Activated CD4-positive, alpha-beta memory T cell treated with anti-CD3 and anti-CD28 coated beads, Interleukin-2, amount 10 ng/mL, durations not matched to agents 7 days and 5 days (primary cell): ENCODE data around the gene TSPO2. TPM values are rescaled to one million over a fixed set of nuclear protein-coding genes. Genes with fewer than 3 reads are reported as not detected.

ENCODE experiments used
- CTCF ChIA-PET: fragments of 350-600 bp; sonication (Branson Sonifier 250); formaldehyde crosslinking; loops from one replicate; lab custom pipeline; 2021; ENCODE audit warnings: antibody characterized with exemption, inconsistent platforms; lab: Charles Lee
- POLR2A ChIA-PET: fragments of 350-600 bp; sonication (Branson Sonifier 250); formaldehyde crosslinking; loops from one replicate; lab custom pipeline; 2021; ENCODE audit warnings: antibody characterized with exemption; lab: Charles Lee
- DNase-seq: peaks from one replicate; pipeline ENCODE4 v3.0.0-alpha.2; 2020
- H3K27ac Mint-ChIP-seq: one replicate; pipeline ENCODE4 v1.8.0; 2021; ENCODE audit warnings: mild to moderate bottlenecking, mixed read lengths
- H3K27me3 Mint-ChIP-seq: one replicate; pipeline ENCODE4 v1.8.0; 2021; ENCODE audit warnings: mixed read lengths
- H3K36me3 Mint-ChIP-seq: one replicate; pipeline ENCODE4 v1.8.0; 2021; ENCODE audit warnings: low read depth, mixed read lengths
- H3K4me1 Mint-ChIP-seq: one replicate; pipeline ENCODE4 v1.8.0; 2021; ENCODE audit warnings: mixed read lengths
- H3K4me3 Mint-ChIP-seq: one replicate; pipeline ENCODE4 v1.8.0; 2021; ENCODE audit warnings: mild to moderate bottlenecking, mixed read lengths
- H3K9me3 Mint-ChIP-seq: one replicate; pipeline ENCODE4 v1.8.0; 2021; ENCODE audit warnings: mixed read lengths
- total RNA-seq, 2 experiments: library from RNA; stranded (reverse); gene quantifications; one replicate each; pipeline ENCODE4 v1.2.3, GENCODE V29; 2021

Gene TSPO2
- total RNA-seq, 2 experiments from 2014 or later, result not detected

DNA sequence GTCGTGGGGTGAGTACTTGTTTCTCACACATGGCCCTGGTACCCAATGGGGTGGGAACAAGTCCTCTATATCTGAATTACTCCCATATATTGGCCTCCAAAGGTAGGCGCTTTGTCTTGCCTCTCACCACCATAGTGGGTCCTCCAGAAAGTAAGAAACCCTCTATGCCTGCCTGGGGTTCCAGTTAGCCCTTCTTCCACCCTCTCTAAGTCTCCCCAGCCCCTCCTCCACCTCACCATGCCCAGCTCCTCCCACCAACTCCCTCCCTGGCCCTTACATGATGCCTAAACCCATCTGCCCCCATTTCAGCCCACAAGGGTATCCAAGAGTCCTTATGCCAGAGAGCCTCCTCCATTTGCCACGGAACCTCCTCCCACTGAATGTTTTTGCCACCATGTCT lies 884 bp downstream of the TSPO2 start:
- DNase-seq, result no peak
- CTCF ChIA-PET, result interaction anchor here (4.7 to 5.6 kb wide), 2 partner anchors 11 to 14 kb away, joined by 36 to 68 read pairs; partner anchors contain the start of gene APOBEC2
- no peaks in the 10 kb centered on the region for H3K9me3 Mint-ChIP-seq
- no peak overlapping the region for H3K4me3 Mint-ChIP-seq
- H3K4me1 Mint-ChIP-seq, result peaks cover 7% of the 10 kb centered on the region
- no peaks in the 10 kb centered on the region for H3K27me3 Mint-ChIP-seq
- no peak overlapping the region for H3K27ac Mint-ChIP-seq
- H3K36me3 Mint-ChIP-seq, result no peaks in the 10 kb centered on the region
- POLR2A ChIA-PET, result interaction anchor here (1.6 kb wide), 1 partner anchor 14 kb away, joined by 7 read pairs; no protein-coding TSS in a partner anchor

DNA sequence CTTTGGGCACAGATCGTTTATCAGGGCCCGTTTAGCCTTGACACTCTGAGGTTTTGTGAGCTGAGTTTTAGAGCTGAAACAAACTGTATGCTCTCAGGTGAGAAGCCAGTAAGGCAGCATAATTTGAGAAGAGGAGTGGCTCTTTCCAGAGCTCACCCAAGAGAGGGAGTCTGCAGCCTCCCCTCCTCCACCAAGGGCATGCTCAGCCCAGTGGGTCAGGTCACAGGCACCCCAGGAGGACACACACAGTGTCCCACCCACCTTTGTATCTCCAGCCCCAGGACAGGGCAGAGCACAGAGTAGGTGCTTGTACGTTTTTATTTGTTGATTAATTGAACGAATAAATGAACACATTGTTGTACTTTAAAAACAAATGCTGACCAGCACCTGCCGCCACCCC lies 3.4 kb downstream of the TSPO2 start:
- ChIA-PET CTCF (interaction anchor here (1.1 to 3.3 kb wide), 4 partner anchors 10 to 35 kb away, joined by 3 to 21 read pairs (median 6); no protein-coding TSS in a partner anchor), POLR2A (interaction anchor here (1.3 to 1.4 kb wide), 3 partner anchors 10 to 27 kb away, joined by 4 to 5 read pairs (median 5); partner anchors contain the start of gene NFYA)
- H3K36me3 Mint-ChIP-seq, result no peaks in the 10 kb centered on the region
- no peaks in the 10 kb centered on the region for H3K9me3 Mint-ChIP-seq
- no peak overlapping the region for H3K27ac Mint-ChIP-seq
- no peak for DNase-seq
- no peak overlapping the region for H3K4me3 Mint-ChIP-seq
- H3K4me1 Mint-ChIP-seq, result peaks cover 3% of the 10 kb centered on the region
- H3K27me3 Mint-ChIP-seq, result no peaks in the 10 kb centered on the region

GRCh38 chr6:41046084-41046483 lies 3.8 kb downstream of the TSPO2 start:
- POLR2A ChIA-PET, result interaction anchor here (1.3 to 1.4 kb wide), 3 partner anchors 10 to 27 kb away, joined by 4 to 5 read pairs (median 5); partner anchors contain the start of gene NFYA

DNA sequence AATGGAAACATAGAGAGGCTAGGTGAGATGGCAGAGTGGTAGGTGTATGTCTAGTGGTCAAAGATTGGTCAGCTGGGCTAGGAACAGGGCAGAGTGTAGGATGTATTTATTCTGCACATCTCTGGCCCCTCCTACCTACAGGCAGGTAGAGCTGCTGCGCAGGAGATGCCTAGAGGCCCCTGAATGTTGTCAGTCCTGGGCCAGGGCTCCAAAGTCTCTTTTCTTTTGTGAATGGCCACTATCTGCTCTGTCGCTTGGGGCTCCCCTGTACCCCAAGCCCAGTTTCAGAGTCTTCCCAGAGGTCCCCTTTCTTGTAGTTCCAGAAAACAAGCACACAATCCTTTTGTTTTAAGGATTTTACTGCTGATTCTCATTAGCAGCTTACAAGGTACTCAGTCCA lies 5.0 kb downstream of the TSPO2 start:
- H3K4me3 Mint-ChIP-seq, result no peak overlapping the region
- no peak overlapping the region for H3K27ac Mint-ChIP-seq
- ChIA-PET CTCF (interaction anchor here (1.3 to 3.3 kb wide), 2 partner anchors 10 to 19 kb away, joined by 3 to 21 read pairs; no protein-coding TSS in a partner anchor), POLR2A (interaction anchor here (1.4 kb wide), 1 partner anchor 24 kb away, joined by 5 read pairs; no protein-coding TSS in a partner anchor)
- no peaks in the 10 kb centered on the region for H3K27me3 Mint-ChIP-seq
- H3K4me1 Mint-ChIP-seq, result peaks cover 11% of the 10 kb centered on the region
- H3K36me3 Mint-ChIP-seq, result peaks cover 6% of the 10 kb centered on the region
- no peak for DNase-seq
- no peaks in the 10 kb centered on the region for H3K9me3 Mint-ChIP-seq

More at GRCh38 chr6:41046084-41046483, 3.8 kb downstream of the TSPO2 start:
- DNase-seq, result no peak
- Mint-ChIP-seq H3K27ac (no peak overlapping the region), H3K9me3 (no peaks in the 10 kb centered on the region), H3K27me3 (no peaks in the 10 kb centered on the region), H3K4me1 (no peaks in the 10 kb centered on the region), H3K4me3 (no peak overlapping the region), H3K36me3 (no peaks in the 10 kb centered on the region)
- CTCF ChIA-PET, result interaction anchor here (0.9 to 3.3 kb wide), 5 partner anchors 9 to 36 kb away, joined by 3 to 21 read pairs (median 3); no protein-coding TSS in a partner anchor

- Mint-ChIP-seq H3K27ac (no peak overlapping the region), H3K4me1 (peaks cover 17% of the 10 kb centered on the region), H3K9me3 (no peaks in the 10 kb centered on the region), H3K36me3 (peaks cover 6% of the 10 kb centered on the region), H3K4me3 (no peak overlapping the region), H3K27me3 (no peaks in the 10 kb centered on the region)
- DNase-seq, result no peak
- ChIA-PET CTCF (interaction anchor here (1.0 to 1.8 kb wide), 2 partner anchors 8 to 12 kb away, joined by 4 to 9 read pairs; partner anchors contain the start of gene UNC5CL), POLR2A (interaction anchor here (0.8 kb wide), 1 partner anchor 25 kb away, joined by 3 read pairs; the partner anchor contains the start of genes NFYA and OARD1)
Observed at GRCh38 chr6:41047745-41048732, 5.8 kb downstream of the TSPO2 start.

- Mint-ChIP-seq H3K36me3 (peaks cover 6% of the 10 kb centered on the region), H3K9me3 (no peaks in the 10 kb centered on the region), H3K4me1 (peaks cover 17% of the 10 kb centered on the region), H3K27ac (no peak overlapping the region), H3K27me3 (no peaks in the 10 kb centered on the region), H3K4me3 (no peak overlapping the region)
- no peak for DNase-seq
- POLR2A ChIA-PET, result interaction anchor here (1.4 kb wide), 1 partner anchor 23 kb away, joined by 4 read pairs; the partner anchor contains the start of gene NFYA
- CTCF ChIA-PET, result interaction anchor here (0.8 to 1.8 kb wide), 3 partner anchors 9 to 20 kb away, joined by 3 to 9 read pairs (median 3); partner anchors contain the start of gene UNC5CL
Observed at GRCh38 chr6:41049521-41049920, 7.3 kb downstream of the TSPO2 start.

DNA sequence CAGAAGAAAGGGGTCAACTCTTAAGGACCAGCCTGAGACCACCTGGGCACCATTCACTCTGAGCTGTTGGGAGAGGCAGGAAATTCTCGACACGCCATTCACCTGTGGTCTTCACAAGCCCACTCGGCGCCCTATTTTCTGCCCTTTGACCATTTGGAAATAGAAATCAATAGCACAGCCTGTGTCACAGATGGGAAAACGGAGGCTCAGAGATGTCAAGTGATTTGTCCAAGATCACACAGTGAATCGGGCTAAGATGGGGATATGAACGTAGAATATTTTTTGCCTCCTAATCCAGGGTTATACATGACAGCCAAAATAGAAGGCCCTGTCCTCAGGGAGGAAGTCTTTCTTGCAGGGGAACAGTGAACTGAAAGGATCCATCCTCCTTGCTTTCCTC lies 7.7 kb downstream of the TSPO2 start:
- H3K4me3 Mint-ChIP-seq, result no peak overlapping the region
- no peaks in the 10 kb centered on the region for H3K9me3 Mint-ChIP-seq
- H3K4me1 Mint-ChIP-seq, result peaks cover 17% of the 10 kb centered on the region
- POLR2A ChIA-PET, result interaction anchor here (1.4 kb wide), 1 partner anchor 23 kb away, joined by 4 read pairs; the partner anchor contains the start of gene NFYA
- CTCF ChIA-PET, result interaction anchor here (0.8 to 1.8 kb wide), 3 partner anchors 9 to 19 kb away, joined by 3 to 9 read pairs (median 3); partner anchors contain the start of gene UNC5CL
- H3K27me3 Mint-ChIP-seq, result no peaks in the 10 kb centered on the region
- H3K27ac Mint-ChIP-seq, result no peak overlapping the region
- H3K36me3 Mint-ChIP-seq, result peaks cover 6% of the 10 kb centered on the region
- DNase-seq, result no peak

- Mint-ChIP-seq H3K27ac (no peak overlapping the region), H3K9me3 (no peaks in the 10 kb centered on the region), H3K4me1 (peaks cover 17% of the 10 kb centered on the region)
Observed at GRCh38 chr6:41050536-41050935, 8.3 kb downstream of the TSPO2 start.

DNA sequence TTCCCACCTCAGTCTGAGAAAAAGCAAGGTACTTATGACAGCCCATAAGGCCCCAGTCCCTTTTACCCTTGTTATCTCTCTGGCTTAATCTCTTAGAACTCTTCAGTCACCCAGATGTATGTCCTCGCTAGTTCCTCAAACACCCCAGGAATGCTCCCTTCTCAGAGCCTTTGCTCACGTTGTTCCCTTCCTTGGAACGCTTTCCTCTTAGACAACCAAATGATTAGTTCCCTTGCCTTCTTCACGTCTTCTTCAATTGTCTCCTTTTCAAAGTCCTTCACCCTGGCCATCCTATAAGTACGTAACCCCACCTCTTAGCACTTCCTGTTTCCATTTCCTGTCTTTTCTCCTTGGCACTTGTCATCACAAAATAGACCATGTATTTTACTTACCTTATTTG lies 9.6 kb downstream of the TSPO2 start:
- no peaks in the 10 kb centered on the region for H3K9me3 Mint-ChIP-seq
- CTCF ChIA-PET, result interaction anchor here (5.1 to 6.6 kb wide), 2 partner anchors 11 to 24 kb away, joined by 36 to 38 read pairs; partner anchors contain the start of genes TSPO2 and UNC5CL
- peaks cover 17% of the 10 kb centered on the region for H3K4me1 Mint-ChIP-seq
- no peak overlapping the region for H3K4me3 Mint-ChIP-seq
- POLR2A ChIA-PET, result interaction anchor here (1.5 to 3.6 kb wide), 3 partner anchors 17 to 24 kb away, joined by 5 to 15 read pairs (median 8); no protein-coding TSS in a partner anchor
- H3K36me3 Mint-ChIP-seq, result peaks cover 6% of the 10 kb centered on the region
- no peaks in the 10 kb centered on the region for H3K27me3 Mint-ChIP-seq
- no peak for DNase-seq
- peak overlapping the region; percentile 71 for H3K27ac Mint-ChIP-seq

More at GRCh38 chr6:41050536-41050935, 8.3 kb downstream of the TSPO2 start:
- H3K27me3 Mint-ChIP-seq, result no peaks in the 10 kb centered on the region
- CTCF ChIA-PET, result interaction anchor here (1.2 kb wide), 1 partner anchor 8 kb away, joined by 3 read pairs; no protein-coding TSS in a partner anchor
- no peak for DNase-seq
- H3K4me3 Mint-ChIP-seq, result no peak overlapping the region
- POLR2A ChIA-PET, result interaction anchor here (1.4 to 2.3 kb wide), 2 partner anchors 20 to 22 kb away, joined by 4 to 8 read pairs; partner anchors contain the start of gene NFYA
- peaks cover 6% of the 10 kb centered on the region for H3K36me3 Mint-ChIP-seq

- peaks cover 6% of the 10 kb centered on the region for H3K36me3 Mint-ChIP-seq
- H3K27me3 Mint-ChIP-seq, result no peaks in the 10 kb centered on the region
- H3K27ac Mint-ChIP-seq, result peak within 1 kb of the TSS; percentile 71
- no peak within 1 kb of the TSS for H3K4me3 Mint-ChIP-seq
- DNase-seq, result no peak
- ChIA-PET POLR2A (interaction anchor here (1.3 to 3.8 kb wide), 5 partner anchors 16 to 25 kb away, joined by 3 to 23 read pairs (median 8); no protein-coding TSS in a partner anchor), CTCF (interaction anchor here (5.1 to 6.6 kb wide), 2 partner anchors 12 to 25 kb away, joined by 36 to 38 read pairs; partner anchors contain the start of genes TSPO2 and UNC5CL)
- H3K9me3 Mint-ChIP-seq, result no peaks in the 10 kb centered on the region
- peaks cover 17% of the 10 kb centered on the region for H3K4me1 Mint-ChIP-seq
Observed at GRCh38 chr6:41053041-41053440, 10.8 kb downstream of the TSPO2 start, which contains the start of gene APOBEC2. Gene APOBEC2 (plus strand): TSS chr6:41053202. CDS start chr6:41053348, 146 bp downstream.

GRCh38 chr6:41054511-41054910 lies 12.2 kb downstream of the TSPO2 start:
- peaks cover 20% of the 10 kb centered on the region for H3K4me1 Mint-ChIP-seq
- ChIA-PET CTCF (interaction anchor here (1.0 to 6.6 kb wide), 3 partner anchors 8 to 26 kb away, joined by 3 to 38 read pairs (median 36); partner anchors contain the start of genes TSPO2 and UNC5CL), POLR2A (interaction anchor here (3.6 to 3.8 kb wide), 2 partner anchors 16 to 26 kb away, joined by 15 to 23 read pairs; no protein-coding TSS in a partner anchor)
- peaks cover 6% of the 10 kb centered on the region for H3K36me3 Mint-ChIP-seq
- no peak overlapping the region for H3K27ac Mint-ChIP-seq
- H3K9me3 Mint-ChIP-seq, result no peaks in the 10 kb centered on the region
- no peak overlapping the region for H3K4me3 Mint-ChIP-seq
- DNase-seq, result no peak
- H3K27me3 Mint-ChIP-seq, result no peaks in the 10 kb centered on the region
